GM12878 (cell line): ENCODE data around the gene PLXDC1. TPM values are rescaled to one million over a fixed set of nuclear protein-coding genes. Genes with fewer than 3 reads are reported as not detected.

Experiments
- ATF3 ChIP-seq: IDR thresholded peaks from 2 replicates; pipeline ENCODE4 v1.6.1; 2011; ENCODE audit warnings: low read depth, mild to moderate bottlenecking, low read length, moderate library complexity, borderline replicate concordance; ENCODE audit errors: extremely low read depth
- ATF7 ChIP-seq: fragments of 450-650 bp; IDR thresholded peaks from 2 replicates; pipeline ENCODE4 v1.6.1; 2016; ENCODE audit warnings: low read depth, mild to moderate bottlenecking
- CEBPB ChIP-seq, 2 experiments: fragments of 150-350 bp in 1 of 2; IDR thresholded peaks; 2 replicates each; pipeline ENCODE4 v1.6.1; 2012 to 2014; ENCODE audit warnings: low read depth in 2 of 2, low read length in 2 of 2, borderline replicate concordance in 1 of 2, inconsistent platforms in 1 of 2
- CHD2 ChIP-seq: IDR thresholded peaks from 2 replicates; pipeline ENCODE4 v1.6.1; 2011; ENCODE audit warnings: low read depth, low read length, improper control_type of control experiment, borderline replicate concordance
- CREB1 ChIP-seq: IDR thresholded peaks from 2 replicates; pipeline ENCODE4 v1.6.1; 2012; ENCODE audit warnings: low read depth, mild to moderate bottlenecking, inconsistent platforms
- EGR1 ChIP-seq, 2 experiments: IDR thresholded peaks; 1 replicate in 1 of 2; 2 replicates in 1 of 2; pipeline ENCODE4 v1.6.1; 2011 to 2012; ENCODE audit warnings: low read depth in 2 of 2, low read length in 2 of 2, borderline replicate concordance in 1 of 2, mild to moderate bottlenecking in 1 of 2, moderate library complexity in 1 of 2
- EP300 ChIP-seq, 2 experiments: fragments of 150-350 bp in 1 of 2; IDR thresholded peaks; 2 replicates each; pipeline ENCODE4 v1.6.1; 2011 to 2012; ENCODE audit warnings: low read depth in 2 of 2, low read length in 2 of 2, borderline replicate concordance in 1 of 2, improper control_type of control experiment in 1 of 2, inconsistent platforms in 1 of 2; ENCODE audit not compliant: control insufficient read depth in 1 of 2
- FOS ChIP-seq: IDR thresholded peaks from 3 replicates; pipeline ENCODE4 v1.6.1; 2011; ENCODE audit warnings: borderline replicate concordance; ENCODE audit not compliant: insufficient read length; ENCODE audit errors: extremely low read depth
- FOXK2 ChIP-seq: fragments of 450-650 bp; IDR thresholded peaks from 2 replicates; pipeline ENCODE4 v1.6.1; 2017; ENCODE audit warnings: mild to moderate bottlenecking, moderate library complexity
- HCFC1 ChIP-seq: fragments of 150-350 bp; IDR thresholded peaks from 2 replicates; pipeline ENCODE4 v1.6.1; 2014; ENCODE audit warnings: low read length
- IRF3 ChIP-seq: fragments of 450-650 bp; IDR thresholded peaks from 2 replicates; pipeline ENCODE4 v1.6.1; 2014; ENCODE audit warnings: mild to moderate bottlenecking
- LARP7 ChIP-seq: fragments of 450-650 bp; IDR thresholded peaks from 2 replicates; pipeline ENCODE4 v1.6.1; 2017; ENCODE audit warnings: mild to moderate bottlenecking
- MEF2B ChIP-seq: fragments of 450-650 bp; IDR thresholded peaks from 2 replicates; pipeline ENCODE4 v1.6.1; 2018; ENCODE audit warnings: mild to moderate bottlenecking, moderate library complexity; ENCODE audit not compliant: partially characterized antibody, poor library complexity, severe bottlenecking
- MLLT1 ChIP-seq: fragments of 450-650 bp; IDR thresholded peaks from 2 replicates; pipeline ENCODE4 v1.6.1; 2016; ENCODE audit warnings: mild to moderate bottlenecking
- MTA2 ChIP-seq: fragments of 450-650 bp; IDR thresholded peaks from 2 replicates; pipeline ENCODE4 v1.6.1; 2016; ENCODE audit warnings: low read depth, mild to moderate bottlenecking, moderate library complexity
- NR2C1 ChIP-seq: fragments of 450-650 bp; IDR thresholded peaks from 2 replicates; pipeline ENCODE4 v1.6.1; 2017; ENCODE audit warnings: antibody characterized with exemption, mild to moderate bottlenecking, moderate library complexity
- PBX3 ChIP-seq: IDR thresholded peaks from 2 replicates; pipeline ENCODE4 v1.6.1; 2011; ENCODE audit warnings: mild to moderate bottlenecking, low read depth, low read length, moderate library complexity; ENCODE audit not compliant: insufficient replicate concordance
- POLR2AphosphoS5 ChIP-seq: IDR thresholded peaks from 2 replicates; pipeline ENCODE4 v1.6.1; 2011; ENCODE audit warnings: mild to moderate bottlenecking, low read length, inconsistent platforms
- RAD21 ChIP-seq: IDR thresholded peaks from 2 replicates; pipeline ENCODE4 v1.6.1; 2011; ENCODE audit warnings: mild to moderate bottlenecking, low read depth, low read length, moderate library complexity; ENCODE audit not compliant: insufficient read depth
- RFX5 ChIP-seq: IDR thresholded peaks from 2 replicates; pipeline ENCODE4 v1.6.1; 2011; ENCODE audit warnings: low read depth, low read length, improper control_type of control experiment
- SREBF2 ChIP-seq: IDR thresholded peaks from 2 replicates; pipeline ENCODE4 v1.6.1; 2012; ENCODE audit warnings: mild to moderate bottlenecking, low read length
- SRF ChIP-seq, 2 experiments: IDR thresholded peaks; 2 replicates each; pipeline ENCODE4 v1.6.1; 2011; ENCODE audit warnings: low read depth in 2 of 2, low read length in 2 of 2, mild to moderate bottlenecking in 1 of 2, moderate library complexity in 1 of 2
- STAT3 ChIP-seq: IDR thresholded peaks from 2 replicates; pipeline ENCODE4 v1.6.1; 2011; ENCODE audit warnings: low read depth, low read length, improper control_type of control experiment
- TARDBP ChIP-seq: IDR thresholded peaks from 2 replicates; pipeline ENCODE4 v1.6.1; 2016; ENCODE audit warnings: borderline replicate concordance
- USF2 ChIP-seq: IDR thresholded peaks from 2 replicates; pipeline ENCODE4 v1.6.1; 2011; ENCODE audit warnings: low read depth, low read length, improper control_type of control experiment, borderline replicate concordance
- ZNF24 ChIP-seq: fragments of 450-650 bp; IDR thresholded peaks from 2 replicates; pipeline ENCODE4 v1.6.1; 2017; ENCODE audit warnings: antibody characterized with exemption, mild to moderate bottlenecking
- ZNF274 ChIP-seq: IDR thresholded peaks from one replicate; pipeline ENCODE4 v1.8.0; 2011; ENCODE audit not compliant: insufficient read length, insufficient read depth
- ZZZ3 ChIP-seq: IDR thresholded peaks from 2 replicates; pipeline ENCODE4 v1.6.1; 2011; ENCODE audit warnings: low read depth; ENCODE audit not compliant: control insufficient read depth, insufficient read length
- polyA plus RNA-seq, 11 experiments: library from polyadenylated mRNA; depleted of rRNA in 4 of 11; unstranded in 6 of 11; stranded (reverse) in 5 of 11; fragments of >200 nt; fragmentation: Nextera tagmentation in 4 of 11; fragmentation: Illumina TruSeq in 1 of 11; extraction: Ambion mirVana in 4 of 11; extraction: Trizol in 1 of 11; gene quantifications; 1 replicate in 1 of 11; 2 replicates in 10 of 11; pipeline versions ENCODE4 v1.2.1 to v1.2.3, GENCODE V29; 2011 to 2016; ENCODE audit warnings: inconsistent platforms in 2 of 11, missing spikeins in 2 of 11, low read depth in 1 of 11
- total RNA-seq, 4 experiments: library from RNA; depleted of rRNA in 3 of 4; stranded (reverse); fragments of >200 nt in 3 of 4; fragmentation: Illumina TruSeq in 1 of 4; extraction: Trizol in 1 of 4; gene quantifications; 2 replicates each; pipeline versions ENCODE4 v1.2.1 to v1.2.3, GENCODE V29; 2013 to 2021

The PLXDC1 gene
- total and polyA plus RNA-seq, 10 of the 15 experiments (the other 5 are each of a cell fraction or from before 2014, with no cell fraction given), result 0.03 to 0.30 (median 0.22) TPM; not detected in 7

- no peak for TF ChIP-seq CHD2
- TF ChIP-seq MTA2, result no peak
- no peak for TF ChIP-seq MEF2B
- no peak for TF ChIP-seq SRF (IDR thresholded peaks at IDR 0.05; ENCODE audit: low read depth in 2 of 2, low read length in 2 of 2)
- peak; percentile 17; the same call in 1 of the 2 replicates for TF ChIP-seq HCFC1
- TF ChIP-seq ATF7, result no peak
- TF ChIP-seq ATF3, result no peak
- no peak; a peak in 1 of 4 replicates for TF ChIP-seq EP300 (IDR thresholded peaks at IDR 0.05; ENCODE audit: borderline replicate concordance in 1 of 2, control insufficient read depth in 1 of 2, low read depth in 2 of 2, low read length in 2 of 2)
- no peak for TF ChIP-seq FOS
- TF ChIP-seq NR2C1, result no peak
- TF ChIP-seq IRF3, result no peak
- no peak for TF ChIP-seq LARP7
- TF ChIP-seq RFX5, result no peak
- TF ChIP-seq POLR2AphosphoS5, result no peak
- no peak for TF ChIP-seq ZNF274
- no peak for TF ChIP-seq USF2
- TF ChIP-seq SREBF2, result peak; percentile 98
- TF ChIP-seq CREB1, result peak; percentile 61; the same call in 1 of the 2 replicates
- TF ChIP-seq CEBPB (IDR thresholded peaks at IDR 0.05; ENCODE audit: borderline replicate concordance in 1 of 2, low read depth in 2 of 2, low read length in 2 of 2), result no peak
- no peak for TF ChIP-seq RAD21
- TF ChIP-seq EGR1 (IDR thresholded peaks at IDR 0.05; ENCODE audit: borderline replicate concordance in 1 of 2, low read depth in 2 of 2, low read length in 2 of 2), result no peak
- TF ChIP-seq FOXK2, result no peak
- TF ChIP-seq PBX3, result no peak
- peak; percentile 100 for TF ChIP-seq ZNF24
- TF ChIP-seq TARDBP, result peak; percentile 99
- TF ChIP-seq MLLT1, result no peak
- TF ChIP-seq STAT3, result no peak
- no peak for TF ChIP-seq ZZZ3
Observed at GRCh38 chr17:39153599-39154051, 2.2 kb upstream of the PLXDC1 start (continued).
